ENCODE results near the gene GBE1.

GBE1 gene

DNA sequence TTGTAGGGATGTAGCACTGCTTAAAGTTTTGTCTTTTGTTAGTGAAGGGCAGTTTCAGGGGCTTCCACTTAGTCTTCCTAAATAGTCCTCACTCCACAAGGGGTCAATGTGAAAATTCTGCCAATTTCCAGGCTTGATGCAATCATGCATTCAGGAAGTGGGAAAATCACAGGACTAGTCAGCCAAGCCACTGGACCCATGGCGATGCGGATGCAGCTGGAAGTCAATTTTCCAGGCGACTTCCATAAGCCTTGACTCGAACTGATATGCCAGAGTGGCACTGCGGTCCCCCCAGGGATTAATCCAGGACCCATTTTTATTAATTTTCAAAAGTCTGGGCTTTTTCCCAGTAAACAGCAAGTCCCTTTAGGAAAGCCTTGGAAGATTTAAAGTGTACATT is 26.1 kb downstream of the GBE1 start:
- Histone ChIP-seq H3K36me3 (replicated peaks; ENCODE audit: insufficient read depth, low read length) (no peaks in the 10 kb centered on the region), H4K20me1 (ENCODE audit: insufficient read depth, low read length) (no peaks in the 10 kb centered on the region), H3K79me2 (ENCODE audit: low read length) (0 out of 2 replicates have a peak, but pooled peaks cover 4% of the 10 kb centered on the region), H3K4me3 (ENCODE audit: low read length) (no peak overlapping the region), H3K9me2 (replicated peaks; ENCODE audit: insufficient read depth, low read length) (no peaks in the 10 kb centered on the region), H3K27ac (ENCODE audit: low read length) (no peak overlapping the region), H3K27me3 (replicated peaks; ENCODE audit: insufficient read depth, low read length) (no peaks in the 10 kb centered on the region), H3K9me3 (replicated peaks; ENCODE audit: insufficient read depth, low read length) (no peaks in the 10 kb centered on the region), H2AFZ (ENCODE audit: low read length) (no peak overlapping the region), H3K4me1 (ENCODE audit: low read length) (no peaks in the 10 kb centered on the region), H3K9ac (ENCODE audit: low read length) (no peak overlapping the region), H3F3A (ENCODE audit: insufficient read depth, low read length) (no peaks in the 10 kb centered on the region), H3K4me2 (ENCODE audit: low read depth, low read length) (no peak overlapping the region)
- DNase-seq = no peak
- TF ChIP-seq EZH2phosphoT487 (IDR thresholded peaks at IDR 0.05; ENCODE audit: low read length) = no peak
- TF ChIP-seq, protein P1, sequence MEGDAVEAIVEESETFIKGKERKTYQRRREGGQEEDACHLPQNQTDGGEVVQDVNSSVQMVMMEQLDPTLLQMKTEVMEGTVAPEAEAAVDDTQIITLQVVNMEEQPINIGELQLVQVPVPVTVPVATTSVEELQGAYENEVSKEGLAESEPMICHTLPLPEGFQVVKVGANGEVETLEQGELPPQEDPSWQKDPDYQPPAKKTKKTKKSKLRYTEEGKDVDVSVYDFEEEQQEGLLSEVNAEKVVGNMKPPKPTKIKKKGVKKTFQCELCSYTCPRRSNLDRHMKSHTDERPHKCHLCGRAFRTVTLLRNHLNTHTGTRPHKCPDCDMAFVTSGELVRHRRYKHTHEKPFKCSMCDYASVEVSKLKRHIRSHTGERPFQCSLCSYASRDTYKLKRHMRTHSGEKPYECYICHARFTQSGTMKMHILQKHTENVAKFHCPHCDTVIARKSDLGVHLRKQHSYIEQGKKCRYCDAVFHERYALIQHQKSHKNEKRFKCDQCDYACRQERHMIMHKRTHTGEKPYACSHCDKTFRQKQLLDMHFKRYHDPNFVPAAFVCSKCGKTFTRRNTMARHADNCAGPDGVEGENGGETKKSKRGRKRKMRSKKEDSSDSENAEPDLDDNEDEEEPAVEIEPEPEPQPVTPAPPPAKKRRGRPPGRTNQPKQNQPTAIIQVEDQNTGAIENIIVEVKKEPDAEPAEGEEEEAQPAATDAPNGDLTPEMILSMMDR (IDR thresholded peaks at IDR 0.05; ENCODE audit: low read length) = no peak
- no peak for TF ChIP-seq EZH2 (optimal IDR thresholded peaks at IDR 0.05; ENCODE audit: low read depth, low read length)

DNA sequence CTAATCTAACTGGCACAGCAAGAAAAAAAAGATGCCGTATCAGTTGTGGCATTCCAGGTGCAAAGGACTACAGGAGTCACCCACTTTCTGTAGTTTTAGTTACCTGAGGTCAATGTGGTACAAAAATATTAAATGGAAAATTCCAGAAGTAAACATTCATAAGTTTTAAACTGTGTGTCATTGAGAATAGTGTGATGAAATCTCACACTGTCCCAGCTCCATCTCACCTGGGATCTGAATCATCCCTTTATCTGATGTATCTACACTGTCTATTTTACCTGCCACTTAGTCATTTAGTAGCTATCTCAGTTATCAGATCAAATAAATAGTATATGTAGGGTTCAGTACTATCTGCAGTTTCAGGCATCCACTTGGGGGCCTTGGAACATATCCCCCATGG is 26.7 kb downstream of the GBE1 start:
- H3K4me3 ChIP-seq (ENCODE audit: low read length) = no peak overlapping the region
- TF ChIP-seq EZH2phosphoT487 (IDR thresholded peaks at IDR 0.05; ENCODE audit: low read length) (no peak), EZH2 (optimal IDR thresholded peaks at IDR 0.05; ENCODE audit: low read depth, low read length) (no peak)
- TF ChIP-seq, protein P1 (IDR thresholded peaks at IDR 0.05; ENCODE audit: low read length) = no peak
- H3K27ac ChIP-seq (ENCODE audit: low read length) = no peak overlapping the region
- no peaks in the 10 kb centered on the region for H3K9me3 ChIP-seq (replicated peaks; ENCODE audit: insufficient read depth, low read length)
- no peak overlapping the region for H2AFZ ChIP-seq (ENCODE audit: low read length)
- 0 out of 2 replicates have a peak, but pooled peaks cover 4% of the 10 kb centered on the region for H3K79me2 ChIP-seq (ENCODE audit: low read length)
- no peak overlapping the region for H3K9ac ChIP-seq (ENCODE audit: low read length)
- no peaks in the 10 kb centered on the region for H3F3A ChIP-seq (ENCODE audit: insufficient read depth, low read length)
- no peaks in the 10 kb centered on the region for H3K27me3 ChIP-seq (replicated peaks; ENCODE audit: insufficient read depth, low read length)
- no peaks in the 10 kb centered on the region for H3K4me1 ChIP-seq (ENCODE audit: low read length)
- H4K20me1 ChIP-seq (ENCODE audit: insufficient read depth, low read length) = no peaks in the 10 kb centered on the region
- H3K4me2 ChIP-seq (ENCODE audit: low read depth, low read length) = no peak overlapping the region
- H3K9me2 ChIP-seq (replicated peaks; ENCODE audit: insufficient read depth, low read length) = no peaks in the 10 kb centered on the region
- H3K36me3 ChIP-seq (replicated peaks; ENCODE audit: insufficient read depth, low read length) = no peaks in the 10 kb centered on the region
- DNase-seq = no peak

- no peak overlapping the region for H3K4me3 ChIP-seq (ENCODE audit: low read length)
- no peaks in the 10 kb centered on the region for H3K79me2 ChIP-seq (ENCODE audit: low read length)
- H3K4me2 ChIP-seq (ENCODE audit: low read depth, low read length) = no peak overlapping the region
- no peaks in the 10 kb centered on the region for H3F3A ChIP-seq (ENCODE audit: insufficient read depth, low read length)
- H3K4me1 ChIP-seq (ENCODE audit: low read length) = no peaks in the 10 kb centered on the region
- no peak for DNase-seq
- H3K27ac ChIP-seq (ENCODE audit: low read length) = no peak overlapping the region
- TF ChIP-seq EZH2 (optimal IDR thresholded peaks at IDR 0.05; ENCODE audit: low read depth, low read length) (no peak), EZH2phosphoT487 (IDR thresholded peaks at IDR 0.05; ENCODE audit: low read length) (no peak)
- TF ChIP-seq, protein P1 (IDR thresholded peaks at IDR 0.05; ENCODE audit: low read length) = no peak
- H3K9ac ChIP-seq (ENCODE audit: low read length) = no peak overlapping the region
- no peaks in the 10 kb centered on the region for H3K9me3 ChIP-seq (replicated peaks; ENCODE audit: insufficient read depth, low read length)
- H2AFZ ChIP-seq (ENCODE audit: low read length) = no peak overlapping the region
- no peaks in the 10 kb centered on the region for H4K20me1 ChIP-seq (ENCODE audit: insufficient read depth, low read length)
- no peaks in the 10 kb centered on the region for H3K9me2 ChIP-seq (replicated peaks; ENCODE audit: insufficient read depth, low read length)
- no peaks in the 10 kb centered on the region for H3K27me3 ChIP-seq (replicated peaks; ENCODE audit: insufficient read depth, low read length)
- H3K36me3 ChIP-seq (replicated peaks; ENCODE audit: insufficient read depth, low read length) = no peaks in the 10 kb centered on the region
Measured at GRCh38 chr3:81732642-81733041, 28.8 kb downstream of the GBE1 start.

All from MM.1S (cell line).